ENCODE measurements around the gene TRANK1.
A peak's percentile ranks its signal among the peaks of the same experiment; 100 is the strongest.
"Not testable (repeated sequence)": the region's sequence is repeated elsewhere in the genome, so short reads cannot be mapped to it uniquely, and the experiment has no call there.

The TRANK1 gene

GRCh38 chr3:36891701-36892160 lies 53.1 kb downstream of the TRANK1 start:
- DNase-seq, result no peak

- DNase-seq, result not testable (repeated sequence)
Observed at GRCh38 chr3:36891097-36891496, 53.8 kb downstream of the TRANK1 start.

GRCh38 chr3:36890261-36890660 lies 54.6 kb downstream of the TRANK1 start:
- DNase-seq, result no peak

GRCh38 chr3:36881735-36882134 lies 63.1 kb downstream of the TRANK1 start:
- no peak for DNase-seq

GRCh38 chr3:36879842-36880241 lies 65.0 kb downstream of the TRANK1 start:
- DNase-seq, result not testable (repeated sequence)

DNA sequence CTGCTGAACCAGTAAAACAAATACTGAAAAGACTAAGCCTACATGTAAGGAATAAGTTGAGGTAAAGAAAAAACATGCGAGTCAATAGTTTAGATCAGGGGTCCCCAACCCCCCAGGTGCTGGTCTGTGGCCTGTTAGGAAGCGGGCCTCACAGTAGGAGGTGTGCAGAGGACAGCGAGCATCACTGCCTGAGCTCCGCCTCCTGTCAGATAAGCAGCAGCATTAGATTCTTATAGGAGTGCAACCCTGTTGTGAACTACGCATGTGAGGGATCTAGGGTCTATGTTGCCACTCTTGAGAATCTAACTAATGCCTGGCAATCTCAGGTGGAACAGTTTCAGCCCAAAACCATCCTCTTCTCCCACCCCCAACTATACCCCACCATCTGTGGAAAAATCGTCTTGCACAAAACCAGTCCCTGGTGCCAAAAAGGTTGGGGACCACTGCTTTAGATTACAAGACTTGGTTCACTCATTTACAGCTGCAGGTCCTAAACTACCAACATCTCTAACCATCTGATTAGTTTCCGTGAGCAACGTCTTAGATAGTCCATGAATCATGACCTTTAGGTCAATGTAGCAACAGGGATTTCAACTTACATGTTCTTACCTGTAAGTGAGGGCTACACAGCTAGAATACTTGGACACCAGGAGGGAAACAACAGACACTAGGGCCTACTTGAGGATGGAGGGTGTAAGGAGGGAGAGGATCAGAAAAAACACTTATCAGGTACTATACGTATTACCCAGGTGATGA lies 66.7 kb downstream of the TRANK1 start:
- DNase-seq, result no peak

GRCh38 chr3:36876181-36876936 lies 68.5 kb downstream of the TRANK1 start:
- DNase-seq, result no peak

GRCh38 chr3:36875397-36875796 lies 69.5 kb downstream of the TRANK1 start:
- no peak for DNase-seq

DNA sequence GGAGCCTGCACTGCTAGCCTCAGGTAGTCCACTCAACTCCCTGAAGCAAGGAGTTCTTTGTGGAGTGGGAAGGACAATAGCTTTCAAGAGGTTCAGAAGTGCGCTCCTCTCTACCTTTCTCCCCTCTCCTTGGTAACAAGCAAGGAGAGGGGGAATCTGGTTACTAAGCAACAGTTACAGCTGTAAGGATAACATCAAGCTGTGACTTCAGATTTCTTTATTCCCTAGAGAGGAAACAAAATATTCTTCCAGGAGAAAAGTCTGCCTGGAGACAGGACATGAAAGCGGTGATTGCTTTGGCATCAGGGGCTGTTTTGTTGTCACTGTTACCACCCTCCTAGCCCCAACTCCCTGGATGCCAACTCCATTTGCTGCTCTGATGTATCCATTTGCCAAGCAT lies 70.4 kb downstream of the TRANK1 start:
- DNase-seq, result no peak

DNA sequence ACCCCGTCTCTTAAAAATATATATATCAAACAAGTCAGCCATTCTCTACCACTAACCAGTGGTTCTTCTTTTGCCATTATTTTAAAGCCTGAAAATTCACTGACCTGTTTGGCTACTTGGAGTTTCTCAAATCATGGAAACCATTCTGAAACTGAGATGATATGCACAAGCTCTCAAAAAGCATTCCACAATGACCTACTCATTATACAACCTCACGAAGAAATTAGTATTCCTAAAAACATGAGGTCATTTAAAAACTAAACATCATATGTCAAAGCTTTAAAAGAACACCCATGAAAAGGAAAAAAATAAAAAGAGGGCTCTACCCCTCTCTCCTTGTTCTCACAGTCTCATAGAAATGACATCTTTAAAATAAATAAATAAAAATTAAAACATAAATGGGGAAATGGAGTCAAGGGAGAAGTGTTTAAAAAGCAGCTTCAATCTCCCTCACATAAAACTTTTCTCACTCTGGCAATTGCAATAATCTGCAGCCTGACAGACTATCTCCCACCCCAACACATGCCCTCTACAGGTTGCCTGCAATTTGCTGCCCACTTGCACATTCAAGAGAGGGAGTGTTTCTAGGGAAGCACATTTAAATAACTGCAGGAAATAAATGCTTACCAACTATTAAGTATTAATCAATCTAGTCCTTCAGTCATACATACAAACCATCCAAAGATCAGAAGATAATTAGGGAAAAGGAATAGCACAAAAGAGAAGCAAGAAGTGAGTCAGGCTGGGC lies 73.3 kb downstream of the TRANK1 start:
- no peak for DNase-seq

GRCh38 chr3:36868614-36869436 lies 76.0 kb downstream of the TRANK1 start:
- DNase-seq, result peak; percentile 77

GRCh38 chr3:36867810-36868209 lies 77.0 kb downstream of the TRANK1 start:
- no peak for DNase-seq

DNA sequence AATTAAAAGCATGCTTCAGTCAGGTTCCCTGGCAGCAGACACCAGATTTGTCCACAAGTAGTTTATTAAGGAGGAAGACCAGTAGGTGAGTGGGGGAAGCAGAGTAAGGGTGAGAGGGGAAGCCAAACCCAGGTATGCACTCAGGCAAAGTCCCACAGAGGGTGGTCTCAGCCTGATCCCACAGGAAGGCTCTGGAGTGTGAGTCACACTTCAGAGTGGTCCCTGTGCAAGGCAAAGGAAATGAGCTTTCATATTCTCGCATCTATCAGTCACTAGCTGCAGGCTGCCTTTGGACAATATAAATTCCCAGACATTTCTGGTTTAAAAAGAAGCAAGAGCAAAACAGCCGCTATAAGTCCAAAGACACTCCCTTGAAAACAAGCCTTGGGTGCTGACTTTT lies 78.5 kb downstream of the TRANK1 start:
- DNase-seq, result no peak

DNA sequence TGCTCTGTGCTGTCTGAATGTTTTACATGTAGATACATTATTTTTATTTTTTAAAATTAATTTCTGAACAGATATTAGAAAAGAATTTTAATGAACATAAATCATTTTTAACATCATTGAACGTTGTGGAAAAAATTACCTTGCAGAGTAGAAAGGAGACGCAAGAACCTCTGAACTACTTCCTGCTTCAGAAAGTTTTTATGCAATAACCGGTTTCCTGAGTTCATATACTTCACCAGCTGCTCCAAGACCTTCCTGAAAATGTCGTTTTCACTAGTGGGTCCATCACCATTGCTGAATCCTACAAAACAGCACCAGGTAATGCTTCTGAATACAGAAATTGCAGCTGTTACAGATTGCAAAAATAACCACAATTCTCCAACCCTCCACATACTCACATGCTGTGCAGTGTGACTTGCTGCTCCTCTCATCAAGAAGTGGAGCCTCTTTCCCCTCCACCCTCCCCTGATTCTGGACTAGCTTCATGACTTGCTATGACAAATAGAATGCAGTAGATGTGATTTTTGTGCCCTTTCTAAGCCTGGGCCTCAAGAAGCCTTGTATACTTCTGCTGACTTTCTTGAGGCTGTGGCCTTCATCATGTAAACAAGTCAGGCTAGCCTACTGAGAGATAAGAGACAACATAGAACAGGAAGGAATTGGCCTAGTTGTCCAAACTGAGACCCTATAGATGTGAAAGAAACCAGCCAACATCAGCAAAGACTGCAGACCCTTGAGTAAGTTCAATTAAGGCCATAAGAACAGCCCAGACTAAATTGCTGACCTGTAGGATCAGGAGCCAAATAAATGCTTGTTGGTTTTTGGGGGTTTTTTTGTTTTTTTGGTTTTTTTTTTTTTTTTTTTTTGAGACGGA lies 80.4 kb downstream of the TRANK1 start:
- DNase-seq, result no peak

GRCh38 chr3:36862076-36862755 lies 82.6 kb downstream of the TRANK1 start:
- DNase-seq, result no peak

DNA sequence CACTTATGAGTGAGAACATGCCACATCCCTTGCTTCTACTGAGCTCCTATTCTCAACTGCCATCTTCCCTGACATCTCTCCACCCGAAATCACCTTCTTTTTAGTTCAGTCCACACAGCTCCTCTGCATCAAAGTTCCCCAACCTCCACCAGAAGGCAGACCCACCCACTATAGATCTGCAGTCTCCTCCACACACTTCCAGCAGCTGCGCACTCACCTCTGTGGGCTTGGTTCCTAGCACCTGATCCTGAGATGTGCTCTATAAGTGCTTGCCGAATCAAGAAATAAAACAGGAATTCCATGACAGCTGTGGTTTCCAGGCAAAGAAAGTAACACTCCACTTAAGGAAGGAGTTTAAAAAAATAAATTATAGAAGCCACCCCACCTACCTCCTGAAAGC lies 85.4 kb downstream of the TRANK1 start:
- DNase-seq, result no peak

DNA sequence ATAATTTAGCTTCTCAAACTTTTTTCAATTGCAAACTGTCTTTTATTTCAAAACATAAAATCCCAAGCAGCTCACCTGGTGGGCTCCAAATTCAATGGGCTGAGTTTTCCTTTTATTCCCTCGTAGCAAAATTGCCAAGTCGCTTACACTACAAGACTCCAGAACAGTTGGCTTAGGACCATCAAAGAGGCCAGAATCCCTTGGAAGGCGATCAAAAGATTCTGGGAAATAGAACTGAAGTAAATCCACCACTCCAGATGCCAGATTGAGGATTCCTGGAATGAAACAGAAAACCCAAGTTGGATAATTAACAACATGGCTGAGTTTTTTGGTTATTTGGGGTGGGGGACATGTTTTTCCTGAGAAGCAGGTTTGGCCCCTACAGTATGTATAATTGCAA lies 92.8 kb downstream of the TRANK1 start:
- DNase-seq, result no peak

- no peak for DNase-seq
Observed at GRCh38 chr3:36850743-36851142, 94.1 kb downstream of the TRANK1 start.

DNA sequence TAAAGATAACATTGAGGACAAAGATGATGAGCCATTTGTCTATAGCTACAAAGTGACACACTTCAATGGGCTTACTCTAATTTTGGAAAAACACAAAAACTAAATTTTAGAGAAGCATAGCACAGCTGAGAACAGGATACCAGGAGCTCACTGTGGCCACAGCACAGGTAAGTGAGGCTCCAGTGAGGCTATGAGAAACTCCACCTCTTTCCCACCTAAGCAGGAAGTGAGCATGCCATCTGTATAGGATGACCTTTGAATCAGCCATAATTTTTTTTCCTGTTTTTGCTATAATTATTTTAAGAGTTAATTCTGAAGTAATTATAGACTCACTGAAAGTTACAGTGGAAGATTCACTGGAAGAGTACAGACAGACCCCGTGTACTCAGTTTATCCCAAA lies 98.4 kb downstream of the TRANK1 start:
- DNase-seq, result no peak

DNA sequence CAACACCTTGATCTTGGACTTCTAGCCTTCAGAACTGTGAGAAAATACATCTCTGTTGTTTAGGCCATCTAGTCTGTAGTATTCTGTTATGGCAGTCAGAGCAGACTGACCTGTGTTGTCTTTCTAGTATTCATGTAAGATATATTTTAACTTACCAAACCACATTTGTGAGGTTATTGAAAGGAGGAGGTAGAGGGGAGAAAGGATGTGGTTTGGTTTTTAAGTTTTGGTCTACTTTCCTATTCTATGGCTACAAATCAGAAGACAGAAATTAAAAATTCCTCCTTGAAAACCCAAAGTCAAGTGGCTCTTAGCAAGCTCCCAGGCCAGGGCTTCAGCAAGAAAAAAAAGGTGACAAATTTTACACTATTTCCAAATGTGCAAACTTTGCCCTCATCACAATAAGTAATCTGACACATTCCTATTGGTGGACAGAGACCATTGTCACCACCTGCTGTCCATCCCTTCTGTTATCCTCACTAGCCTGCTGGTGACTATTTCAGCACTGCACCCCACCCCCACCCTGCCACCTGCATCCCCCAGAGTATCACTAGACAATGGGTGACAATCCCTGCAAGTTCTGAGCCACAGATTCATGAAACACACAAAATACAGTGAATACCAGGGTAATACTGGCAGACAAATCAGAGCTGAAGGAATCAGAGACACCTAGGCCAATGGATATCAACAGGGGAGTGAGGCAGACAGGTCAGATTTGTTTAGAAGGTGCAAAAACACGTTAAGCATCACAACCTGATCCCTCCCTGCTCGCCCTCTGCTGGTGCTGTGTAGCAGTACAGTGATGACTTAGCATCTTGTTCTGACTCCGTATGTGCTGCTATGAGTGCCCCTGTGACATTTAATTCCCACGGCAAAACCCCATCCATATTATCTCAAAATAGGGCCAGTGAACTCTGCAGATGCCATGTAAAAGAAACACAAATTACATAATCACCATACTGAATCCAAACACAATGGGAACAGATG lies 101.5 kb downstream of the TRANK1 start:
- peak; percentile 41 for DNase-seq

Data from hematopoietic multipotent progenitor cell treated with erythropoietin and hydrocortisone succinate and interleukin-3 and kit ligand, for 8 days (in vitro differentiated cells).